Mesendoderm (in vitro differentiated cells): Measurements from ENCODE around the gene ADAT1. TPM values are rescaled to one million over a fixed set of nuclear protein-coding genes. Genes with fewer than 3 reads are reported as not detected.

Experiments used
- DNase-seq: peaks from one replicate; pipeline ENCODE4 v3.0.0; 2013
- H2AK5ac ChIP-seq: 2 replicates; pipeline ENCODE4 v1.6.1; 2013; ENCODE audit warnings: low read length, inconsistent platforms
- H2BK120ac ChIP-seq: 2 replicates; pipeline ENCODE4 v1.6.1; 2013; ENCODE audit warnings: low read depth, mild to moderate bottlenecking, low read length, moderate library complexity, mixed read lengths
- H2BK15ac ChIP-seq: replicated peaks from 2 replicates; pipeline ENCODE4 v1.6.1; 2013; ENCODE audit warnings: low read depth, mild to moderate bottlenecking, moderate library complexity
- H2BK5ac ChIP-seq: 2 replicates; pipeline ENCODE4 v1.6.1; 2013; ENCODE audit warnings: low read length, inconsistent platforms
- H3K18ac ChIP-seq: 2 replicates; pipeline ENCODE4 v1.6.1; 2013; ENCODE audit warnings: mild to moderate bottlenecking, low read length, mixed read lengths
- H3K23ac ChIP-seq: one replicate; pipeline ENCODE4 v1.6.1; 2013; ENCODE audit warnings: low read length
- H3K27ac ChIP-seq: 2 replicates; pipeline ENCODE4 v1.5.1; 2013; ENCODE audit warnings: low read depth, mild to moderate bottlenecking, inconsistent platforms, low read length, moderate library complexity
- H3K27me3 ChIP-seq: 2 replicates; pipeline ENCODE4 v1.6.1; 2013; ENCODE audit warnings: low read length, control low read depth, mild to moderate bottlenecking, inconsistent platforms; ENCODE audit not compliant: insufficient read depth, poor library complexity
- H3K36me3 ChIP-seq: 2 replicates; pipeline ENCODE4 v1.6.1; 2013; ENCODE audit warnings: low read length, inconsistent platforms; ENCODE audit not compliant: control insufficient read depth, insufficient read depth
- H3K4ac ChIP-seq: one replicate; pipeline ENCODE4 v1.6.1; 2013; ENCODE audit warnings: low read depth, mild to moderate bottlenecking, low read length, moderate library complexity
- H3K4me1 ChIP-seq: 2 replicates; pipeline ENCODE4 v1.6.1; 2013; ENCODE audit warnings: low read depth, low read length, inconsistent platforms; ENCODE audit not compliant: control insufficient read depth
- H3K4me2 ChIP-seq: 2 replicates; pipeline ENCODE4 v1.6.1; 2013; ENCODE audit warnings: low read length
- H3K4me3 ChIP-seq: 2 replicates; pipeline ENCODE4 v1.5.1; 2013; ENCODE audit warnings: mild to moderate bottlenecking, low read length
- H3K56ac ChIP-seq: one replicate; pipeline ENCODE4 v1.6.1; 2013; ENCODE audit warnings: low read length
- H3K79me1 ChIP-seq: 2 replicates; pipeline ENCODE4 v1.6.1; 2013; ENCODE audit warnings: low read length, inconsistent platforms
- H3K79me2 ChIP-seq: 2 replicates; pipeline ENCODE4 v1.6.1; 2013; ENCODE audit warnings: mild to moderate bottlenecking, low read length; ENCODE audit not compliant: control insufficient read depth, insufficient read depth
- H3K9ac ChIP-seq: 2 replicates; pipeline ENCODE4 v1.6.1; 2013; ENCODE audit warnings: low read length, inconsistent platforms
- H4K5ac ChIP-seq: one replicate; pipeline ENCODE4 v1.6.1; 2013; ENCODE audit warnings: low read length
- H4K8ac ChIP-seq: one replicate; pipeline ENCODE4 v1.6.1; 2013; ENCODE audit warnings: low read depth, mild to moderate bottlenecking, control low read depth, low read length, moderate library complexity
- WGBS: extraction: QIAGEN DNeasy Blood & Tissue Kit; methylation state at CpG from one replicate; pipeline ENCODE4 v1.1.7; 2013; ENCODE audit warnings: low lambda C conversion rate, missing lambda C conversion rate; ENCODE audit not compliant: insufficient coverage; ENCODE audit errors: extremely low coverage; 5-methylcytosine and 5-hydroxymethylcytosine counted together
- polyA plus RNA-seq, 2 experiments: library from polyadenylated mRNA; stranded (reverse); fragments of 200-250 nt; gene quantifications; one replicate each; pipeline ENCODE4 v1.2.3, GENCODE V29; 2013

The ADAT1 gene
- 28.3 TPM for polyA plus RNA-seq (2013, experiment 1 of 2)
- 28.9 TPM for polyA plus RNA-seq (2013, experiment 2 of 2)

- H3K18ac ChIP-seq: peak within 1 kb of the TSS; percentile 35
- peak within 1 kb of the TSS; percentile 61 for H3K4me2 ChIP-seq
- H4K5ac ChIP-seq: no peak within 1 kb of the TSS
- peaks cover 5% of the 10 kb centered on the region for H3K79me2 ChIP-seq
- H3K36me3 ChIP-seq: peaks cover 17% of the 10 kb centered on the region
- DNase-seq: peak; percentile 100
- WGBS: no CpG with 5 or more reads among the region's 62 CpGs
- no peak within 1 kb of the TSS for H2BK15ac ChIP-seq
- H3K9ac ChIP-seq: peak within 1 kb of the TSS; percentile 81
- H3K4ac ChIP-seq: no peak within 1 kb of the TSS
- peak within 1 kb of the TSS; percentile 49 for H3K4me3 ChIP-seq
- H3K27me3 ChIP-seq: no peaks in the 10 kb centered on the region
- H3K4me1 ChIP-seq: peaks cover 6% of the 10 kb centered on the region
- H3K79me1 ChIP-seq: peaks cover 7% of the 10 kb centered on the region
- H4K8ac ChIP-seq: no peak within 1 kb of the TSS
- peak within 1 kb of the TSS; percentile 91 for H3K56ac ChIP-seq
- no peak within 1 kb of the TSS for H2AK5ac ChIP-seq
- H2BK120ac ChIP-seq: no peak within 1 kb of the TSS
- H2BK5ac ChIP-seq: peak within 1 kb of the TSS; percentile 5
- H3K23ac ChIP-seq: no peak within 1 kb of the TSS
- H3K27ac ChIP-seq: peak within 1 kb of the TSS; percentile 69
These were observed at the start of gene ADAT1 for GRCh38 chr16:75622761-75623605. TSS of gene ADAT1 (minus strand) at chr16:75623281. CDS start at chr16:75620799, 2,482 bp downstream.

GRCh38 chr16:75667503-75667902, 44.4 kb upstream of the ADAT1 start:
- no peak overlapping the region for H4K8ac ChIP-seq
- DNase-seq: no peak
- H3K4me1 ChIP-seq: no peaks in the 10 kb centered on the region
- H3K18ac ChIP-seq: no peak overlapping the region
- no peak overlapping the region for H4K5ac ChIP-seq
- no peak overlapping the region for H3K4me3 ChIP-seq
- no peak overlapping the region for H3K9ac ChIP-seq
- no peak overlapping the region for H3K56ac ChIP-seq
- no peak overlapping the region for H2BK120ac ChIP-seq
- no peak overlapping the region for H3K27ac ChIP-seq
- H2BK15ac ChIP-seq: no peak overlapping the region
- no peak overlapping the region for H3K23ac ChIP-seq
- H3K27me3 ChIP-seq: no peaks in the 10 kb centered on the region
- no peaks in the 10 kb centered on the region for H3K36me3 ChIP-seq
- no peak overlapping the region for H2BK5ac ChIP-seq
- no peak overlapping the region for H3K4ac ChIP-seq
- no peak overlapping the region for H3K4me2 ChIP-seq
- no peak overlapping the region for H2AK5ac ChIP-seq
- no peaks in the 10 kb centered on the region for H3K79me1 ChIP-seq
- H3K79me2 ChIP-seq: no peaks in the 10 kb centered on the region

GRCh38 chr16:75660726-75661302, 37.7 kb upstream of the ADAT1 start:
- no CpG with 5 or more reads among the region's 4 CpGs for WGBS

GRCh38 chr16:75660321-75660720, 37.2 kb upstream of the ADAT1 start:
- Histone ChIP-seq H3K79me1 (peaks cover 2% of the 10 kb centered on the region), H3K27ac (no peak overlapping the region), H3K4me3 (no peak overlapping the region), H3K23ac (no peak overlapping the region), H2BK120ac (no peak overlapping the region), H3K27me3 (no peaks in the 10 kb centered on the region), H3K9ac (no peak overlapping the region), H3K4me2 (no peak overlapping the region), H2BK5ac (no peak overlapping the region), H3K4ac (no peak overlapping the region), H3K56ac (no peak overlapping the region), H4K5ac (no peak overlapping the region), H2AK5ac (no peak overlapping the region), H4K8ac (no peak overlapping the region), H3K18ac (no peak overlapping the region), H3K36me3 (no peaks in the 10 kb centered on the region), H2BK15ac (no peak overlapping the region), H3K79me2 (no peaks in the 10 kb centered on the region), H3K4me1 (no peaks in the 10 kb centered on the region)
- DNase-seq: no peak
- WGBS: no CpG with 5 or more reads among the region's 6 CpGs

More at GRCh38 chr16:75660726-75661302, 37.7 kb upstream of the ADAT1 start:
- Histone ChIP-seq H3K79me2 (no peaks in the 10 kb centered on the region), H3K4me3 (no peak overlapping the region), H3K36me3 (no peaks in the 10 kb centered on the region), H3K4me1 (no peaks in the 10 kb centered on the region), H3K79me1 (peaks cover 1% of the 10 kb centered on the region), H3K9ac (no peak overlapping the region), H3K27me3 (no peaks in the 10 kb centered on the region), H3K23ac (no peak overlapping the region), H2BK15ac (no peak overlapping the region), H3K4ac (no peak overlapping the region), H4K8ac (no peak overlapping the region), H3K4me2 (no peak overlapping the region), H2BK120ac (no peak overlapping the region), H3K27ac (no peak overlapping the region), H4K5ac (no peak overlapping the region), H2BK5ac (no peak overlapping the region), H3K18ac (no peak overlapping the region), H2AK5ac (no peak overlapping the region), H3K56ac (no peak overlapping the region)
- DNase-seq: no peak

- Histone ChIP-seq H4K5ac (no peak overlapping the region), H3K36me3 (no peaks in the 10 kb centered on the region), H2BK5ac (no peak overlapping the region), H2BK120ac (no peak overlapping the region), H3K23ac (no peak overlapping the region), H3K56ac (no peak overlapping the region), H2AK5ac (no peak overlapping the region), H4K8ac (no peak overlapping the region), H3K79me2 (no peaks in the 10 kb centered on the region), H3K18ac (no peak overlapping the region), H3K27me3 (no peaks in the 10 kb centered on the region), H3K9ac (no peak overlapping the region), H3K4me3 (no peak overlapping the region), H3K4me1 (no peaks in the 10 kb centered on the region), H2BK15ac (no peak overlapping the region), H3K27ac (no peak overlapping the region), H3K4me2 (no peak overlapping the region), H3K4ac (no peak overlapping the region), H3K79me1 (peaks cover 2% of the 10 kb centered on the region)
- DNase-seq: no peak
- no CpG with 5 or more reads among the region's 2 CpGs for WGBS
These were observed 35.1 kb upstream of the ADAT1 start for GRCh38 chr16:75658175-75658574.
